ENCODE data around the gene CRACR2B.

The CRACR2B gene

DNA sequence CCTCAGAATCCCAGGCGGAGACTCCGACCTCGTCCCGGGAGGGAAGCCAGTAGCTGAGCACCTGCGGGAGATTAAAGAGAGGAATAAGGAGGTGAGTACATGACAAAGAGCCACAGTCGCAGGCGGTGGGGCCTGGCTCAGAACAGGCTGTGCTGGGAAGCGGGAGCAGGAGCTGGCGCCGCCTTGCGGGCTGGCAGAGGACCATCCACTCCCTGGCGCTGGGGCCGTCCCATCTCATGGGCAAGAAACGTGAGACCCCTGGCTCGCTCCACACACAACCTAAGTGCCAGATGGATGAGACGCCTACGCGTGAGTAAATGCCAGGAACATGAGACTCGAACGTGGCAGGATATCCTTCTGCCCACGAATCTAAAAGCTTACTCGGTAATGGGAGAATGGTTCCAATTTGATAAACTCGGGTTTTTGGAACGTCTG is 44.1 kb upstream of the CRACR2B start (continued):
- TF ChIP-seq OSR2 (tag by site-specific recombination; IDR thresholded peaks at IDR 0.05) (peak; percentile 75), GLIS1 (tag by site-specific recombination; IDR thresholded peaks at IDR 0.05) (0 out of 2 replicates have a peak, but pooled peaks have one; percentile 20), ZNF654 (tag by site-specific recombination; IDR thresholded peaks at IDR 0.05; ENCODE audit: low read depth) (0 out of 2 replicates have a peak, but pooled peaks have one; percentile 5)

GRCh38 chr11:786235-787083 is 41.3 kb upstream of the CRACR2B start:
- no peak overlapping the region for H3K27ac ChIP-seq (ENCODE audit: extremely low read depth, low read depth, low read length)
- no peak overlapping the region for H3K4me3 ChIP-seq (ENCODE audit: low read depth, low read length)
- H3K9me3 ChIP-seq (ENCODE audit: control insufficient read depth, insufficient read depth, low read depth, low read length) = no peaks in the 10 kb centered on the region
- CTCF ChIA-PET = interaction anchor here (0.7 kb wide), 1 partner anchor 18 kb away, joined by 3 read pairs; no protein-coding TSS in a partner anchor
- no peaks in the 10 kb centered on the region for H3K4me1 ChIP-seq (ENCODE audit: control insufficient read depth, insufficient read depth, low read length)
- peaks cover 0 to 32% of the 10 kb centered on the region in 2 experiments; a peak in 2 of 3 replicates for H3K36me3 ChIP-seq (ENCODE audit: control insufficient read depth in 2 of 2, insufficient read depth in 1 of 2, low read length in 2 of 2)
- POLR2A ChIA-PET = interaction anchor here (1.4 to 1.5 kb wide), 2 partner anchors 9 to 33 kb away, joined by 6 read pairs; partner anchors contain the start of genes GATD1 and PNPLA2
- no peak for TF ChIP-seq ZNF626 (tag by site-specific recombination; IDR thresholded peaks at IDR 0.05)
- TF ChIP-seq GLIS2 (tag by site-specific recombination; IDR thresholded peaks at IDR 0.05) = 0 out of 2 replicates have a peak, but pooled peaks have one; percentile 21
- no peak for TF ChIP-seq SP7 (tag by site-specific recombination; IDR thresholded peaks at IDR 0.05)
- TF ChIP-seq ZNF600 (tag by site-specific recombination; IDR thresholded peaks at IDR 0.05) = 0 out of 2 replicates have a peak, but pooled peaks have one; percentile 15
- TF ChIP-seq BCL6B (tag by site-specific recombination; IDR thresholded peaks at IDR 0.05) = no peak
- TF ChIP-seq EGR2 (tag by site-specific recombination; IDR thresholded peaks at IDR 0.05; ENCODE audit: low read depth) = peak; percentile 79
- peak; percentile 64; the same call in 1 of the 2 replicates for TF ChIP-seq SCRT2 (tag by site-specific recombination; IDR thresholded peaks at IDR 0.05)
- TF ChIP-seq, protein P1, sequence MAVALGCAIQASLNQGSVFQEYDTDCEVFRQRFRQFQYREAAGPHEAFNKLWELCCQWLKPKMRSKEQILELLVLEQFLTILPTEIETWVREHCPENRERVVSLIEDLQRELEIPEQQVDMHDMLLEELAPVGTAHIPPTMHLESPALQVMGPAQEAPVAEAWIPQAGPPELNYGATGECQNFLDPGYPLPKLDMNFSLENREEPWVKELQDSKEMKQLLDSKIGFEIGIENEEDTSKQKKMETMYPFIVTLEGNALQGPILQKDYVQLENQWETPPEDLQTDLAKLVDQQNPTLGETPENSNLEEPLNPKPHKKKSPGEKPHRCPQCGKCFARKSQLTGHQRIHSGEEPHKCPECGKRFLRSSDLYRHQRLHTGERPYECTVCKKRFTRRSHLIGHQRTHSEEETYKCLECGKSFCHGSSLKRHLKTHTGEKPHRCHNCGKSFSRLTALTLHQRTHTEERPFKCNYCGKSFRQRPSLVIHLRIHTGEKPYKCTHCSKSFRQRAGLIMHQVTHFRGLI (tag by site-specific recombination; IDR thresholded peaks at IDR 0.05) = peak; percentile 67; the same call in 1 of the 2 replicates
- peak; percentile 81 for TF ChIP-seq ZFHX2 (tag by site-specific recombination; conservative IDR thresholded peaks at IDR 0.05)

DNA sequence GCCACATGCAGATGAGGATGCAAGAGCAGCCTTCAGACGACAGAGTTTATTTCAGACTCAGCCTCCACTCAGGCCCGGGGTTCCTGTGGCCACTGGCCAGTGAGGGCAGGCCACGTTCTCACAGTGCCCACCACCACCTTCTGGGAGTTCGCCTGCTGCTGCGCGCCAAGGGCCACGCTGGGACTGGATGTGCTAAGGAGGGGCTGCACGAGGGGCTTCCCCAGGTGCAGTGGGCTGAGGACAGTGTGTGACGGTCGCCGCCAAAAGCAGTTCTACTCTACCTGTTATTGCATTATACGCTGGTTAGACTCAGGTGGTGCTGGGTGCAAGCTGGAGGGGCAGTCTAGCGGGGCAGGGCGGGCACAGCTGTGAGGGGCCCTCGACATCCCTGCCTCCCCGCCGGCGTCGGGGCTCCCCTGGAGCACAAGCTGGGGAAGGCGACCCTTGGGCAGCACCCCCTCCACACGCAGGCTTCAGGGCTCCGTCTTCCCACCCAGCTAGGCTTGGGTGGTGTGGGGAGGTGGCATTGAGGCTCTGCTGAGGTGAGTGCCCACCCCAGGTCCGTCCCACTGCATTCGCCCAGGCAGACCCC is 40.5 kb upstream of the CRACR2B start:
- CTCF ChIA-PET = no interaction called here
- no peak overlapping the region for H3K27ac ChIP-seq (ENCODE audit: extremely low read depth, low read depth, low read length)
- H3K4me1 ChIP-seq (ENCODE audit: control insufficient read depth, insufficient read depth, low read length) = no peaks in the 10 kb centered on the region

More for the DNA sequence above, 40.5 kb upstream of the CRACR2B start:
- POLR2A ChIA-PET = interaction anchor here (1.5 kb wide), 1 partner anchor 32 kb away, joined by 6 read pairs; the partner anchor contains the start of gene PNPLA2
- no peaks in the 10 kb centered on the region for H3K9me3 ChIP-seq (ENCODE audit: control insufficient read depth, insufficient read depth, low read depth, low read length)
- peaks cover 0 to 32% of the 10 kb centered on the region in 2 experiments; a peak in 2 of 3 replicates for H3K36me3 ChIP-seq (ENCODE audit: control insufficient read depth in 2 of 2, insufficient read depth in 1 of 2, low read length in 2 of 2)
- TF ChIP-seq ZNF433 (tag by site-specific recombination; IDR thresholded peaks at IDR 0.05; ENCODE audit: low read depth) = no peak
- no peak for TF ChIP-seq ZNF394 (tag by site-specific recombination; IDR thresholded peaks at IDR 0.05; ENCODE audit: borderline replicate concordance)
- no peak for TF ChIP-seq GLI2 (tag by site-specific recombination; IDR thresholded peaks at IDR 0.05; ENCODE audit: borderline replicate concordance, low read depth)
- TF ChIP-seq ZNF16 (tag by site-specific recombination; IDR thresholded peaks at IDR 0.05; ENCODE audit: low read depth) = no peak
- no peak for TF ChIP-seq ZSCAN23 (tag by site-specific recombination; IDR thresholded peaks at IDR 0.05)
- TF ChIP-seq ZSCAN5A (tag by site-specific recombination; IDR thresholded peaks at IDR 0.05) = no peak
- no peak for TF ChIP-seq KLF9 (tag by site-specific recombination; IDR thresholded peaks at IDR 0.05; ENCODE audit: low read depth)
- no peak for TF ChIP-seq ZFHX2 (tag by site-specific recombination; conservative IDR thresholded peaks at IDR 0.05)
- TF ChIP-seq ZNF202 (tag by site-specific recombination; IDR thresholded peaks at IDR 0.05; ENCODE audit: borderline replicate concordance) = no peak
- no peak overlapping the region for H3K4me3 ChIP-seq (ENCODE audit: low read depth, low read length)

Measured in HEK293 (cell line).